Measurements from ENCODE around the gene QPCTL.

The QPCTL gene

DNA sequence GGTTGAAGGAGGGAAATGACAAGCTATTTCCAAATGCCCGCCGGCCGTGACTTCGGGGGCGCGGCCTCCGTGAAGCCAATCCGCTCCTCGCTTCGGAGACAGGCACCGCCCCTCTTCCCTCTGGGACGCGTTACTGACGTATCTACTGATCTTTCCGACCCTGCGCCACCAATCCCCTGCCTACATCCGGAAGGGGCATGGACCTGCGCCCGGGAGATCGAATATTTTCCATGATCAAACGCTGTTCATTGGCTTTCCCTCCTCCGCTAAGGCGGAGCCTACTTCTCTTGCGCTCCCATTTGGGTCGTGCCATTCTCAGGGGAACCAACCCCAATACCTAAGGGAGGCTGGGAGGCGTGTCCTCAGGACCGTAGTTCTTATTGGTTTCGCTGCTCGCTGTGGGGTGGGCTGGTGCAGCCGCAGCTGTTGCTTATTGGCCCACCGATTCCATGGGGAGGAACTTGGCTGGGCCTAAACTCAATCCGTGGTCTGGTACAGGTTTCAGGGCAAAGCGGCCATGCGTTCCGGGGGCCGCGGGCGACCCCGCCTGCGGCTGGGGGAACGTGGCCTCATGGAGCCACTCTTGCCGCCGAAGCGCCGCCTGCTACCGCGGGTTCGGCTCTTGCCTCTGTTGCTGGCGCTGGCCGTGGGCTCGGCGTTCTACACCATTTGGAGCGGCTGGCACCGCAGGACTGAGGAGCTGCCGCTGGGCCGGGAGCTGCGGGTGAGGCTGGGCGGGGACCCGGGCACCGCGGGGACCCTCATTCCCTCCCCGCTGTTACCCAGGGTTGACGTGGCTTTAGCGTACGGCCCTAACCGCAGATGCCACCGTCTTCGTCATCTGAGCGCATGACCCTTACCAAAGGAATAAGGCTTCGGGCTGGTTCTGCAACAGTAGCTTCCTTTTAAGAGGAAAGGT, at the start of gene QPCTL:
Gene QPCTL, plus strand, starts transcription at position 480 of the 919 bp plus-strand sequence. Its CDS starts 38 bp downstream, at position 518.
- DNase-seq (ENCODE audit: low read depth), result peak; percentile 100
- H3K4me3 ChIP-seq (ENCODE audit: low read length), result peak within 1 kb of the TSS; percentile 91
- TF ChIP-seq, protein P1, sequence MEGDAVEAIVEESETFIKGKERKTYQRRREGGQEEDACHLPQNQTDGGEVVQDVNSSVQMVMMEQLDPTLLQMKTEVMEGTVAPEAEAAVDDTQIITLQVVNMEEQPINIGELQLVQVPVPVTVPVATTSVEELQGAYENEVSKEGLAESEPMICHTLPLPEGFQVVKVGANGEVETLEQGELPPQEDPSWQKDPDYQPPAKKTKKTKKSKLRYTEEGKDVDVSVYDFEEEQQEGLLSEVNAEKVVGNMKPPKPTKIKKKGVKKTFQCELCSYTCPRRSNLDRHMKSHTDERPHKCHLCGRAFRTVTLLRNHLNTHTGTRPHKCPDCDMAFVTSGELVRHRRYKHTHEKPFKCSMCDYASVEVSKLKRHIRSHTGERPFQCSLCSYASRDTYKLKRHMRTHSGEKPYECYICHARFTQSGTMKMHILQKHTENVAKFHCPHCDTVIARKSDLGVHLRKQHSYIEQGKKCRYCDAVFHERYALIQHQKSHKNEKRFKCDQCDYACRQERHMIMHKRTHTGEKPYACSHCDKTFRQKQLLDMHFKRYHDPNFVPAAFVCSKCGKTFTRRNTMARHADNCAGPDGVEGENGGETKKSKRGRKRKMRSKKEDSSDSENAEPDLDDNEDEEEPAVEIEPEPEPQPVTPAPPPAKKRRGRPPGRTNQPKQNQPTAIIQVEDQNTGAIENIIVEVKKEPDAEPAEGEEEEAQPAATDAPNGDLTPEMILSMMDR (conservative IDR thresholded peaks at IDR 0.05; ENCODE audit: low read length), result no peak

DNA sequence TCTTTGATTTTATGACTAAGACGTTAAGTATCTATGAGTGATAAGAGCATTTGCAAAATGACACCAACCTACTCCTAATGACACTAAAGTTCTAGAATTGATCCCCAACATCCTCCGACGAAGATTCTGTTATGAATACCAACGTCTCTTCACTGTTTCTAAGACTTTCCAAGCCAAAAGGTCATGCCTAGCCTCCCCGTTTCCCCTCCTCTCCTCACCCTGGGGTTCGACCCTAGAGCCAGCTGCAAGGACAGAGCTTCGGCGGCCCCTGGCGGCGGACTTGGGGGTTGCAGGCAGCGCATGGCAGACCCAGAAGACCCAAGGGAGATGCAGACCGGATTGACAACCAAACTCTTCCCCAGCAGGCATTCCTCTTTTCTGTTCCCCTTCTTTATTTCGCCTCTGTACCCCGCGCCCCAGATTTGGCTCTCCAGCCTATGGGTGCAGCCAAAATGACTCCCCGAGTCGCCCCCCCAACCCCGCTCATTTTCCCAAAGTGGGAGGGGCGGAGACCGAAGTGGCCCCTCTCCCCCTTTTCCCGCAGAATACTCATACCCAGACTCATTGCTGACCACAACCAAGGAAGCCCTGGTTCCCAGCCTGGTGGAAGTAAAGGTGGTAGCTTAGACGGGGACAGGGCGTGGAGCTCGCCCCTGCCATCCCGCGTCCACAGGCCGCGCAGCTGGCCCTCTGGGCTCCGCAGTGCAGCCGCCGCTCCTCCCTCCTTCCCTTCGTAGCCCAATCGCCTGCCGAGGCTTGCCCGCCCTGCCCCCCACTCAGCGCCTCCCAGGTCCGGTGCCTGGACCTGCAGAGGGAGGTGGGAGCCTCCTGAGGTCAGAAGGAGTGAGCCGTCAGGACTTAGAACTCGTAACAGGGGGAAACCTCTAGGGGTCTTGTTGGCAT, 49.2 kb upstream of the QPCTL start:
- H3K4me3 ChIP-seq (ENCODE audit: low read length), result no peak overlapping the region
- TF ChIP-seq, protein P1 (conservative IDR thresholded peaks at IDR 0.05; ENCODE audit: low read length), result peak; percentile 98
- peak; percentile 64 for DNase-seq (ENCODE audit: low read depth)

DNA sequence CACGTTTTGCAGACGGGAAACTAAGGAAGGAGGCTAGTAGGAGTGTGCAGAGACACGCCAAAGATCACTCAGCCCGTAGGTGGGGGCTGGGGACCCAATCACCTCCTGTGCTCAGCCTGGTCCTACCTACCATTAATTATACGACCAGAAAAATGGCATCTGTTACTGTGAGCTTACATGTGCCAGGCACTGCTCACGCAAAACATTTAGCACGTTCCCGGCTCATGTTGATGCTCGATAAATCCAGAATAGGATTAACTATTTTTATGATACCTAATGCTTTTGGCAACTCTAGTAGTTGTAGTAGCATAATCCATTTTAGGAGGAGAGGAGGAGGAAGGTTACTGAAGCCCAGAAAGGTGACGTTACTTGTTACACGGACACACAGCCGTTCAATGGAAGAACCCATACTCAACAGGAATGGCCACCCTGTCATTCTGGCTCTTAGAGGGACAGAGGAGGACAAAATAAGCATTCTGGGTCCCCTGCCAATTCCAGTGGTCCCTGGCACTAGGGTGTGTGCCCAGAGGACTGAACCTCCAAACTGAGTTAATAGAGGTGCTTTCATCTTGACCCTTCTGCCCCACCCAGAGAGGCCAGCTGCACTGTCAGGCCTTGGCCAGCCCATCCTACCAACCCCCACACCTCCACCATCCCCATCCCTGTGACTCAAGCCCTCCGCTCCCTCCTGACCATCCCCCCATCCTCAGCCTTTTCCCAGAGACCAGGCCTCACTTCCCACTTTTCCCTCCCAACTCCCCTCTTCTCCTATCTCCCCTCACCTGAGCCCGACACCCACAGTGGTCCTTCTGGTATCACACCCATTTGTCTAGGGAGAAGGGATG, 48.3 kb upstream of the QPCTL start:
- no peak for DNase-seq (ENCODE audit: low read depth)
- H3K4me3 ChIP-seq (ENCODE audit: low read length), result no peak overlapping the region
- TF ChIP-seq, protein P1 (conservative IDR thresholded peaks at IDR 0.05; ENCODE audit: low read length), result no peak

GRCh38 chr19:45645068-45645630, 47.3 kb upstream of the QPCTL start:
- no peak for DNase-seq (ENCODE audit: low read depth)
- H3K4me3 ChIP-seq (ENCODE audit: low read length), result peak overlapping the region; percentile 62
- TF ChIP-seq, protein P1 (conservative IDR thresholded peaks at IDR 0.05; ENCODE audit: low read length), result no peak

GRCh38 chr19:45645631-45646344, 46.7 kb upstream of the QPCTL start:
- TF ChIP-seq, protein P1 (conservative IDR thresholded peaks at IDR 0.05; ENCODE audit: low read length), result no peak
- peak overlapping the region; percentile 62 for H3K4me3 ChIP-seq (ENCODE audit: low read length)
- peak; percentile 70 for DNase-seq (ENCODE audit: low read depth)

- no peak for DNase-seq (ENCODE audit: low read depth)
- peak overlapping the region; percentile 62 for H3K4me3 ChIP-seq (ENCODE audit: low read length)
- TF ChIP-seq, protein P1 (conservative IDR thresholded peaks at IDR 0.05; ENCODE audit: low read length), result no peak
Measured at GRCh38 chr19:45646345-45646698, 46.1 kb upstream of the QPCTL start.

All from AG10803 (cell line).